GM21360 (cell line): ENCODE data around the gene HEBP1.

Source experiments
- ATAC-seq: cut with Tn5 transposase; IDR thresholded peaks from one replicate; pipeline ENCODE4 v1.9.1; 2021; ENCODE audit warnings: mild to moderate bottlenecking, moderate library complexity; ENCODE audit not compliant: unreplicated experiment

Gene HEBP1

DNA sequence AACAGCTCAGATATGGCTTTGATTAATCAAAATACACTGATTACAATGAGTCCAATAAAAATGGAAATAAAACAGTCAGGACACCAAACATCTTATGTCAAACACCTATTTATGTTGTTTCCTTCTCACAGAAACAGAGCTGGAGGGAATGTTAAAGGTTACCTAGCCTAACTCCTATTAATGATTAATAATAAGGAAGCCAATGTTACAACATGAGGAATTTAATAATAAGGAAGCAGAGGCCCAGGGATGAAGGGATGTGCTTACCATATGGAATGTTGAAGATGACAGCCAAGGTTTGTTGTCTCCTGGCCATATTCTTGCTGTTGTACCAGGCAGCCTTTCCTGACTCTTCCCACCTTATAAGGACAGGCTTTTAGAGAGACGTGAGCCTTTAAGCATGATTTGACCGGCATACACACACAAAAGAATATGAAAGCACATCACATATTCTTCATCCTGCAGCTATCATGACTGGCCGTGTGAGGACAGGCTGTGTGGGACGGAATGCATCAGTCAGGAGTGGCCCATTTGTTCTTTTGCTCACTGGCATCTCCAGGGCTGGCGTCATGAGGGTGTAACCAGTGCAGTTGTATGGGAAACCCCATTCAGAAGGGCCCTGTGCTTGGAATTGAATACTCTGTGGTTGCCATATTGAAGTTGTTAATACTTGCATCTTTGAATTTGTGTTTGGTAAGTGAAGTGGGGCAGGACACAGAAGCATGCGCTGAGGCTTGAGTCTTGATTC lies 45.0 kb downstream of the HEBP1 start:
- no peak for ATAC-seq

DNA sequence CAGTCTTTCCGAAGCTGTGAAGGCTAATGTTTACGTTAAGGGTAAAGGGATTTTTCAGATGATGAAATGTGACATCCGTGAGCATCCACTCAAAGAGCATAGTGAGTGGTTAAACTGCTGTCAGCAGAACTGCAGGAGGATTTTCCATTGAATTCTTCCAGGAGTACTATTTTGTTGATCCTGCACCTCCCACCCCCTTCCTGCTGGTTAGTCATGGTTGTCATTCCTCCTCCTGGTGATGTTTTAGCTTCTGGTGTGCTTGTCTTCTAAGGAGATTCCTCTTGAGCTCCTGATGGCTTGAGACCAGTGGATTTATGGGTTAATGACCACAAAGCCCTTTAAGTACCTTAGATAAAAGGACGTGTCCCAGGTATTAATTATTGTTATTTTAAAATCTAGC lies 45.7 kb downstream of the HEBP1 start:
- ATAC-seq, result no peak

DNA sequence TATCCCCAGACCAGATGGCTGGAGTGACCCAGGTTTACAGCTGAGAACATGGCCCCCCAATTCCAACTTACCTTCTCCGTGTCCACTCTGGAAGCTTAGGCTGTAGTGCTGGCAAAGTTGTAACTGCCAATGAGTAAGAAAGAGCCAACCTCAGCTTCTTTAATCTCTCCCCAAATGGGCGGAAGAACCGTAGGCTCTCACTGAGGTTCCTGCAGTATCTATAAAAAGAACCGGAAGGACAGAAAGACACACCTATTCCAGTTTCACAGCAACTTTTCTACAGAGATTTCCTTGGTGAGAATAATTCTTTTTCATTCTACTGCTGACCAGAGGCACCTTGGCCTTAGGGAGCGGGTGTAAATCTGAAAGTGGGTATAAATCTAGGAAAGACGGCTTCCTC lies 48.0 kb downstream of the HEBP1 start, which contains the start of gene GPRC5D:
Gene GPRC5D, minus strand, starts transcription at position 135 of the 400 bp plus-strand sequence. CDS start 1,786 bp downstream, outside the sequence.
- ATAC-seq, result no peak

DNA sequence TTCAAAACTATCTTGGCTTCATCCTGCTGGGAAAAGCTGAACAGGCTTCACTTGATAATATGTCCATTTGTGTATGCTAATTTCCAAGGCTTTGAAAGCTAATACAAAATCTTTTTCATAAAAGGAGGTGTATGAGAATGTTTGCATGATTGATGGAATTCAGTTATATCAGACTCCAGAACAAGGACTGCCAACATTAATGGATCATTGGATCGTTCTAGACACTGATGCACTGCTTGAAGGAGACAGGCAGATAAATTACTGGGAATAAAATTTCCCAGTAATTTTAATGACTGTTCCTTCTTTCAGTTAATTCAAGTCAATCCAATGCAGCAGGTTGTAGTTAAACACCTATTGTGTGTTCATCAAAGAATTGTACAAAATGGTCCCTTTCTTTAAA lies 48.6 kb downstream of the HEBP1 start:
- ATAC-seq, result no peak

DNA sequence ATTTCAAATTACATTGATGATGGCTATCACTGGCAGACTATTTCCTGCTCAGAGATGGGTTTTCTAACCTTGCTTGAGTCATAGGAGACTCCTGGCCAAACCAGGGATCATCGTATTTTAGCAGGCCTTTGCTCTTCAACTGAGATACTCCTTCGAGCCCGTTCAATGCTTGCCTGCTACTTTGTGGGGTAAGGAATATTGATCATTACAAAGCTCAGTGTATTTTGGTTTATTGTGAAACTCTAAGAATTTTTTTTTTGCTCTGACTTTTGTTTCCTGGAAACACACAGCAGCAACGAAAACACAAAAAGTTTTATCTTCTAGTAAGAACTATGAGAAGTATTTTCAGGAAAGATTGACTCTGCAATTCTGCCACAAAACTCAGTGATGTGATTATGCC lies 52.2 kb downstream of the HEBP1 start:
- ATAC-seq, result no peak

DNA sequence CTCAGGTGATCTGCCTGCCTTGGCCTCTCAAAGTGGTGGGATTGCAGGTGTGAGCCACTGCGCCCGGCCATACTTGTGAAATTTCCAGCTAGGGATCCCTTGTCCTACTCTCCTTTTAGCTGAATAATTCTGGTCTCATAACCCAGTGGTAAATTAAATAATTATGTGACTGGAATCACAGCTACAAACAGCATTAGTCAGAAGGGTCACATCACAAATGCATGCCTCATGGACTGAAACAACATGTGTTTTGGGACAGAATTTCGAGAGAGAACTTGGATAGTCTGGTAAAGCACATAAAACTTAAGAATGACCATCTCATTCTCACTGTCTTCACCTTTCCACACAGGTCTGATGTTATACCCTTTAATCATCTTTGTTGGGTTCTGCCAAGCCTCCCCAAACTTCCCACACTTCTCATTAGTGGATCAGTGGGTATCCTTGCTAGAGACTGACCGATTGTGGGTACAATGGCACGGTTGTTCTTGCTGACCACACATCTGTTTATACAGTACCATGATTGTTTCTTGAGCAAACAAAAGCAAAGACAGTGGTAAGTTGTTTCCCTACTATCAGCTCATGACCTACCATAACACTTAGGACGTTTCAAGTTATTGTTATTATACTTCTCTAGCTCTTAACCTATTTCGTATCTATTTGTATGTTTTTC lies 53.2 kb downstream of the HEBP1 start:
- ATAC-seq, result no peak

DNA sequence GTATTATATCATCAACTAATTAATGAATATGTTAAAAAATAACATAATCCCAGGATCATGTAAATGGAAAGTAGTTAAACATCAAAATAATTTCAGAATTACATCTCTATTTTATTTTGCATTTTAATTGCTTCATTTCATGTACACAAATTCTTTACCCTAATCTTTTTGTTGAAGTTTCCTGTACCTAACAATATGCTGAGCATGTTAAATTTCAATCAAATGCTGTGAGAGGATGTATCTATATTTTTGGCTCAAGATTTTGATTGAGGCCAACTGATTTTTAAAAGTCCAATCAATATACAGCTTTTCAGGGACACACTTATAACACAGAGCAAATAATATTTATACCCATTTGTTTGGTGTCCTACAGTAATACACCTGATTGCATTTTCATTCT lies 54.5 kb downstream of the HEBP1 start:
- no peak for ATAC-seq

DNA sequence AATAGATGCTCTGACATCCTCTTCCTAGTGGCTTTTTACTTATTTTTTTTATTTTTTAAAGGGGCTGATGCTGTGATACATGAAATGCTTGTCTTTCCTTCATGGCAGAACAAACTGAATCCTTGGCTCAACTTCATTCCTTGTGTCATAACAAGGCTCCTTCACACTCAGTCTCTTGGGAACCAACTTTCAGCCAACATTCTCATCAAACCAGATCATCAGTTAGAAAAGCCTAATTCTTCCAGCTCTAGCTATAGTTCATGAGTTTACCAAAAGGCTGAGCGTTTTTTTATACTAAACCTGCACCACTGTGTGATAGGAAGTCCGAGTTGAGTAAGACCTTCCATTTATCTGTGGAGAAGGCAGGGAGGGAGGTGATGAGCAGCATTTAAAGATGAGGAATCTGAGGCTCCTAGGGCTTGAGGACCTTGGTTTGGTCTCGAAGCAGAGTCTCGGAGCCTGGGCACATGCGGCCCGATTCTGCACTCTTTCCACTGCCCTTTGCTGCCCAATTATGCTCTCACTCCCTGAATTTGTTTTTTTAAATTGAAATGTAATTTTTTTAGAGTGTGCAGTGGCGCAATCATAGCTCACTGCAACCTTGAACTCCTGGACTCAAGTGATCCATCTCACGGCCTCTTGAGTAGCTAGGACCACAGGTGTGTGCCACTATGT lies 56.3 kb downstream of the HEBP1 start:
- ATAC-seq, result no peak

DNA sequence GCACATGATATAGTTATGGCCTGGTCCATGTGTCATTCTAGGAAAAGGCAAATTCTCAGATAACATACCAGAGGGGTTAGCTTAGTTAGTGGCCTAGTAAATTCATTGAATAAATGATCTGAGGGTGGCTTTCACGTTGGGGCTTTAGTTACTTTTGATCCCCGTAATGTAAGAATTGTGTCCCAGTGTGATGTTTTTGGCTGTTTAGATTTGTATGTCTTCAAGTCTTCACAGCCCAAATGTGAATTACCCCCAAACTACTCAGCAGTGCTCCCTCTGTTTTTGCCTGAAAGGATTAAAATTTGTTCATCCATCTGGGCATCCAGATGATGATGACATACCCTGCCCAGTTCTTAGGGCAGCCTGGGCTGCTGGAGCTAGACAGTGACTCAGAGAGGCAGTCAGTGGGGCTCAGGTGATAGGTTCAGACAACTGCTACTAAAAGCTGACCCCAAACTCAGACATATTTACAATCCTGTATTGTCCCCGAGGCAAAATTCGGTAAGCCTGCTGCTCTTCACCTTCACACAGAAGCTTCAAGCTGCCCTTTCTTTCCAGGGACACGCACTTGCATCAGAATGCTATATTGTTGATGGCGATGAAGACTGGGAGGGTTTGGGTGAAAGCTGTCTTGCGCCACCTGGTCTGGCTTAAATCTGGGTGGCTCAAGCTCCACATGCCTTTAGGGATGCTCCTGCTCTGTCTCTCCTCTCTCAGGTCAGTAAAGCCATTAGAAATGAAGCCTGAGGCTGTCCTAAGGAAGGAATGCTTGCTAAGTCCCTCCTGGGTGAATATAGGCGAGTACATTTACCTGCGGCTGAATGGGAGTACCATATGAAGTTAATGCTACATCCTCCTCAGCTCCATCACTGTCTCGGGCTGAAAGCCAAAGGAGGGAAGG lies 58.4 kb downstream of the HEBP1 start:
- no peak for ATAC-seq

DNA sequence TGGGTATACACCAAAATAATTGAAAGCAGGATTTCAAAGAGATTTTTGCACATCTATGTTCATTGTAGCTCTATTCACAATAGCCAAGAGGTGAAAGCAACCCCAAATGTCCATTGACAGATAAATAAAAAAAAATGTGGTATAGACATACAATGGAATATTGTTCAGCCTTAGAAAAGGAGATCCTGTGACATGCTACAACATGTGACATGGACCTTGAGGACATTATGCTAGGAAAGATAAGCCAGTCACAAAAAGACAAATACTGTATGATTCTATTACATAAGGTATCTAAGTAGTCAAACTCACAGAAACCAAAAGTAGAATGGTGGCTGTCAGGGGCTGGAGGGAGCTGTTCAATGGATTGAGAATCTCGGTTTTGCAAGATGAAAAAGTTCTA lies 60.2 kb downstream of the HEBP1 start:
- ATAC-seq, result no peak

DNA sequence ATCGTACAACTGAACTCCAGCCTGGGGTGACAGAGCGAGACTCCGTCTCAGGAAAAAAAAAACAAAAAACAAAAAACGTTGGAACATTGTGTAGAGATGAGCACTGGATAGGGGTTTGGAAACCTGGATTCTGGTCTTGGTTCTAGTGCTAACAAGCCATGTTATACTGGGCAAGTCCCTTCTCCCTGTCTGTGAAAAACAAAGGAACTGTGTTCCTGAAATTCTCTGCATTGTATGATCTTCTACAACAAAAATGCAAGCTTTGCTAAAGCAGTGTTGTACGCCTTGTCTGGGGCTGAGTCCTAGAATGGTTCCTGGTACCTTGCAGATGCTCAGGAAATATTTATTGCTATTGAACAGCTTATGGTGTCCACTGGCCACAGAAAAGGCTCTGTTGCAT lies 61.5 kb downstream of the HEBP1 start:
- no peak for ATAC-seq

DNA sequence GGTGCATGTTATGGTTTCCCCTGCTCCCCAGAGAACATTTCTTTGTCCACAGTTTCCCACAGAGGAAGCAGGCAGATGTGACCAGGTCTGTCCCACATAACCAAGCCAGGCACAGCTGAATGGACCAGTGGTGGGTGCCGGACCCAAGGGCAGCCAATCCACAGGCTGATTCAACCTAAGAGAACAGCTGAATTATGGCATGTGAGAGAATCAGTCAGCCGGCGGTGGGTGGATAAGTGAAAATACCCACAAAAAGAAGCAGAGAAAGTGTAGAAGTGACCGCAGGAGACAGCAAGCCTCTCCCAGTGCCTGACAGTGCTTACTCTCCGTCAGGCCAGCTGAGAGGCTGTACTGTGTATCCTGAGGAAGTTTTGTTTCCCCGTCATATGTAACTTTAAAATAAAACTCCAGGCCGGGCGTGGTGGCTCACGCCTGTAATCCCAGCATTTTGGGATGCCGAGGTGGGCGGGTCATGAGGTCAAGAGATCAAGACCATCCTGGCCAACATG lies 63.0 kb downstream of the HEBP1 start:
- no peak for ATAC-seq

DNA sequence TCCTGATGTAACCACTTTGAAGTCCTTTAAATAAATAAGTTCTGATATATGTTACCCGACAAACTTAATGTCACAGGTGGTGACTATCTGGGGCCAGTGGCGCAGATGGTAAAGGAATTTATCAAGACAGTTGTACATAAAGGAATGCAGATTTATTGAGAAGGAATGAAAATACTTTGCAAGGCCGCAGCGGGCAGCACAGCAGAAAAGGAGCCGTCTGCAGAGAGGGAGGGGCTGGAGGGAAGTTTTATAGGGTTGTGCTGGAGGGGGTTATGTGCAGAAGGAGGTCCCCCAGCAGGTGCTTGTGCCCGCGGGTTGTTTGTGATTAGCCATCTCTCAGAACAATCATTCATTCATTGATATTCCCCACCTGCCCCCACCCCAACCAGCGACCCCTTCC lies 65.5 kb downstream of the HEBP1 start:
- no peak for ATAC-seq

DNA sequence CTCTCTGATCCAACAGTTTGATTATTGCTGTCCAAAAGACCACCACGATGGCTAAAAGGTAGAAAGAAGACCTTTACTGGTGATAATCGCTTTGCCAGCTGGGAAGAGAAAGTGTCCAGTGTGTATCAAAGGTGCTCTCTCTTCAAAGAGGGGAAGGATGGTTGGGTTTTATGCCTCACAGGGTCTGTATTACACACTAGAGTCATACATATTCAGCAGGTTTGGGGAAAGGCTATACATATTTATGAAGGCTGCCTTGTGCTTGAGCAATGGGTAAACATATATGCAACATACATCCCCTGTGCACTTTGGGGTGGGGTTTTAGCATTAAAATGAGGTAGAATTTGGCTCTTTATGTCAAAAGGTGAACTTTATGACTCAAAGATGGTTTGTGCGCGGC lies 66.3 kb downstream of the HEBP1 start:
- no peak for ATAC-seq

DNA sequence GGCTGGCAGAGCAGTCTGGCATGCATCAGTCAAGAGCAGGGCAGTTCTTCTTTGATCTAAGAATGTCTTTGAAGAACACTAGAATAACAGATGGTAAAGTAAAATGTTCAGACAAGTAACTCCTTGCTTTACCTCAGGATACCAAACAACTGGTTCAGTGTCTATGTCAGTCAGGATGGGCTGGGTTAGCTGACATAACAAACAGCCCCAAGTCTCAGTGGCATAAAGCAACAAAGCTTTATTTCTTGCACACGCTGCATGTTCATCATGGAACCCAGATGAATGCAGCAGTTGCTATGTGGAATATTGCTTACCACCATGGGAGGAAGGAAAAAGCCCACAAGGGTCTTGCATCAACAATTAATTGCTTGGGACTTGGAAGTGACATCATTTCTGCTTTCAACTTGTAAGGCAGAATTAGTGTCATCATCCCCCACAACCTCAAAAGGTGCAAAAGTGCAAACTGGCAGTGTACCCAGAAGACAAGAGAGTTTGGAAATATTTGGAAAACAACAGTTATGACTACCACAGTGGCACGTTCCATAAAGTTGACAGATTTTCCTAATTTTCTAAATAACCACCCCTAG lies 69.3 kb downstream of the HEBP1 start:
- no peak for ATAC-seq

DNA sequence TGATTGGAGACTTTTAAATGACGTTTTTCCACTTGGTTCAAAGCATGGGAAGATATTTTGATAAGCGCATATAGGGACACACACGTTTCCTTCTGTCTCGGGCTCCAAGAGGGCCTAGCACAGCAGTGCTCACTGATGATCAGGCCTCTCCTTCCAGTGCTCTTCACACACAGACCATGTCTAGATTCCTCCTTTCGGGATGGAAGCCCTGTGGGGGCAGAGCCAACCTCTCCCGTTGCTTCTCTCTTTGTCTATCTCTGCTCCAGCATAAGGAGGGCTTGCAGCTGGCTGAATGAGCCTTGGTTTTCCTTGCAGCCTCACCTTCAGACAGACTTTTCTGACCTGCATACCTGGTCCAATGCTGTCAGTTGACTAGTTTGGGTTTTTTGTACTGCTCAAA lies 70.4 kb downstream of the HEBP1 start:
- ATAC-seq, result no peak

DNA sequence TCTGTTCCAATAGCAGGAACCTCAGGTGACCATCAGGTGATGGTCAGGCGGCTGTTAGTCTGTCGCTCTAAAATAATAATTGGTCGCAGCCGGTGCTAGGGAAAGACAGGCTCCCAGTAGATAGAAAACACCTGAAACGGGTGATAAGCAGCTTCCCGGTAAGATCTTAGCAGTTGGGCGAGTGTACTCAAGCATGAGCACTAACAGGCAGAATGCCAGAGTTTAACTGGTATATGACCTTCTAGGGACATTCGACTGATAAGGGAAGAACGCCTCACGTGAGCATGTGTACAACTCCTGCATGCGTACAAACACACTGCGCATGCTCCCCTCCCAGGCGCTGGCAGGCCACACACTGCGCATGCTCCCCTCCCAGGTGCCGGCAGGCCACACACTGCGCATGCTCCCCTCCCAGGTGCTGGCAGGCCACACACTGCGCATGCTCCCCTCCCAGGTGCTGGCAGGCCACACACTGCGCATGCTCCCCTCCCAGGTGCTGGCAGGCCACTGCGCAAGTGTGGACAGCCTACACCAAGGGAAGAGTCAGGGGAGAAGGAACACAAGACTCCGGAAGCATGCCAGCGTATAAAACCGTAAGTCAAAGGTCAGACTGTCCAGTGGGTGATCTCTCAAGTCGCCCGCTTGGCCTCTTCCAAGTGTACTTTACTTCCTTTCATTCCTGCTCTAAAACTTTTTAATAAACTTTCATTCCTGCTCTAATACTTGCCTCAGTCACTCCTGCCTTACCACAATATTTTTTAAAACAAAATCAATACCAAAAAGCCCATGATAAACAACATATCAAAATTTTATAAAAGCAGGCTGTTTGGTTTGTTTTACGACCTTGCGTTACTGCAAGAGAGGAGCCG lies 72.6 kb downstream of the HEBP1 start:
- no peak for ATAC-seq

DNA sequence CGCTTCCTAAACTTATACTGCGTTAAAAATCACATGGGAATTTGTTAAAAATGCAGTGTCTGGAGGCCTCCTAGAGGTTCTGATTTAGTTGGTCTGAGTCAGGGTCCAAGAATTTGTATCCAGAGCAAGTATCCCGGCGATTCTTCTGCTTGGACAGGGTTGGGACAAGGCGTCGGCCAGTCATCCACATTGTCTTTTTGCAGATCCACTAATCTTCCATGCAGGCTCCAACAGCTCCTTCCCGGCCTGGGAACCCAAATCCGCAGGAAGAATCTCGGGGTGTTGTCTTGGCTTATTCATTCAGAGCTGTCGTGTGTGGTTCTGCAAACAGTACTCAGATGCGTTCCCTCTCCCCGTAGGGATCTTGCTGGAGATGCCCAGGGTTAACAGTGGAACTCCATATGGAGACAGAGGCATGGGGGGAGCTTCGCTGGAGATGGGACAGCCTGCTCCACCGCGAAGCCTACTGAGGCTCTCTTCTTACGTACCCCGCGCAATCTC lies 73.4 kb downstream of the HEBP1 start:
- ATAC-seq, result no peak

DNA sequence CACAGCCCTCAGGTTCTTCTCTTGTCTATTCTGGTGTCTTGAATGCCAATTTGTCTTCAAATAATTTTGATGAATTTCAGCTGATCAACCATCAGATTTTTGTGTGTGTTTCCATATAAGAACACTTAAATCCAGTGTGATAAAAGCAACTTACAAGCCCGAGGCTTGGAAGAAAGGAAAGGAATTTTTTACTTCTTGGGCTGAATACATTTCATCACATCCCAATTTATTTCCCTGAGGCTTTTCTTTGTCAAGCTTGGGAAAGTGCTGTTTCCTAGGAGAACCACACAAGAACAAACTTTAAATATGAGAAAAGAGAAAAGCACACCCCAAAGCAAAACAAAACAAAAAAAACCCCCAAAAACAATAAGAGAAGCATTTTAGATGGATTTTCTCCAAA lies 74.7 kb downstream of the HEBP1 start:
- ATAC-seq, result no peak
